GM12878 (cell line): ENCODE data around the gene FFAR4. TPM values are rescaled to one million over a fixed set of nuclear protein-coding genes. Genes with fewer than 3 reads are reported as not detected.

Experiments used
- ATAC-seq: fragments of 200-7000 bp; cut with Tn5 transposase; 3 replicates; pipeline ENCODE4 v1.9.1; 2020; ENCODE audit warnings: mild to moderate bottlenecking, moderate library complexity
- BruUV-seq: library from RNA; stranded (reverse); fragments of 400-500 nt; replicated peaks from 2 replicates; lab custom pipeline; 2021; lab: Mats Ljungman, UMichigan
- CTCF ChIA-PET: fragments of 300-600 bp; sonication (Branson Sonifier 250); formaldehyde crosslinking; extraction: SDS; loops from one replicate; lab custom pipeline; 2021; ENCODE audit warnings: inconsistent platforms; lab: Yijun Ruan, JAX
- POLR2A ChIA-PET: fragments of 350-600 bp; formaldehyde crosslinking; extraction: SDS; loops from one replicate; lab custom pipeline; 2021; ENCODE audit warnings: inconsistent platforms; lab: Charles Lee
- RAD21 ChIA-PET: fragments of 300-600 bp; sonication (Branson Sonifier 250); formaldehyde crosslinking; loops from one replicate; lab custom pipeline; 2023; ENCODE audit warnings: antibody characterized with exemption; ENCODE audit not compliant: unreplicated experiment; lab: Charles Lee
- SMC1A ChIA-PET: fragments of 300-600 bp; sonication (Branson Sonifier 250); formaldehyde crosslinking; loops from one replicate; lab custom pipeline; 2023; ENCODE audit not compliant: unreplicated experiment, uncharacterized antibody; lab: Charles Lee
- DNase-seq: peaks from one replicate; pipeline ENCODE4 v3.0.0-alpha.2; 2011; ENCODE audit warnings: low read depth, low spot score
- FAIRE-seq: peaks from 3 replicates; lab custom pipeline; 2011; peaks lifted over from hg19 to GRCh38; lab: Jason Lieb, UNC
- H2AFZ ChIP-seq: 2 replicates; pipeline ENCODE4 v1.6.0; 2011; ENCODE audit warnings: low read depth, low read length, control low read depth; ENCODE audit not compliant: control insufficient read depth
- H3K27ac ChIP-seq: 2 replicates; pipeline ENCODE4 v1.5.1; 2011; ENCODE audit warnings: control low read depth; ENCODE audit not compliant: control insufficient read depth, insufficient read depth
- H3K27me3 ChIP-seq, 2 experiments: replicated peaks in 1 of 2; 2 replicates each; pipeline versions ENCODE4 v1.6.0 to v1.6.1; 2011; ENCODE audit warnings: low read length in 1 of 2; ENCODE audit not compliant: control insufficient read depth in 2 of 2, insufficient read depth in 2 of 2
- H3K36me3 ChIP-seq, 2 experiments: 2 replicates each; pipeline ENCODE4 v1.5.1; 2011; ENCODE audit warnings: low read length in 1 of 2; ENCODE audit not compliant: control insufficient read depth in 2 of 2, insufficient read depth in 2 of 2
- H3K4me1 ChIP-seq: 2 replicates; pipeline ENCODE4 v1.6.1; 2011; ENCODE audit warnings: mild to moderate bottlenecking, low read length, moderate library complexity, mixed read lengths; ENCODE audit not compliant: control insufficient read depth, insufficient read depth
- H3K4me2 ChIP-seq: 2 replicates; pipeline ENCODE4 v1.6.0; 2011; ENCODE audit warnings: control low read depth; ENCODE audit not compliant: control insufficient read depth, insufficient read depth
- H3K4me3 ChIP-seq: fragments of 200-600 bp; sonication (generic); 2 replicates; pipeline ENCODE4 v1.5.1; 2016
- H3K79me2 ChIP-seq: 2 replicates; pipeline ENCODE4 v1.6.0; 2011; ENCODE audit warnings: low read length; ENCODE audit not compliant: control insufficient read depth, insufficient read depth
- H3K9ac ChIP-seq: 2 replicates; pipeline ENCODE4 v1.8.0; 2011; ENCODE audit warnings: low read length, control low read depth, mixed read lengths; ENCODE audit not compliant: control insufficient read depth, insufficient read depth
- H3K9me3 ChIP-seq: replicated peaks from 3 replicates; pipeline ENCODE4 v1.5.1; 2011; ENCODE audit warnings: mild to moderate bottlenecking, low read length; ENCODE audit not compliant: control insufficient read depth, insufficient read depth
- H4K20me1 ChIP-seq: 2 replicates; pipeline ENCODE4 v1.6.0; 2011; ENCODE audit not compliant: control insufficient read depth, insufficient read depth
- BHLHE40 ChIP-seq, 2 experiments: fragments of 450-650 bp in 1 of 2; IDR thresholded peaks; 2 replicates each; pipeline ENCODE4 v1.6.1; 2011 to 2017; ENCODE audit warnings: low read depth in 2 of 2, borderline replicate concordance in 1 of 2, improper control_type of control experiment in 1 of 2, low read length in 1 of 2, mild to moderate bottlenecking in 1 of 2
- HDAC6 ChIP-seq: fragments of 200-600 bp; sonication (generic); IDR thresholded peaks from one replicate; pipeline ENCODE4 v1.8.0; 2017; ENCODE audit warnings: antibody characterized with exemption; ENCODE audit not compliant: unreplicated experiment
- MEF2B ChIP-seq: fragments of 450-650 bp; IDR thresholded peaks from 2 replicates; pipeline ENCODE4 v1.6.1; 2018; ENCODE audit warnings: mild to moderate bottlenecking, moderate library complexity; ENCODE audit not compliant: partially characterized antibody, poor library complexity, severe bottlenecking
- NFYB ChIP-seq: IDR thresholded peaks from 2 replicates; pipeline ENCODE4 v1.6.1; 2011; ENCODE audit warnings: low read depth, mild to moderate bottlenecking, low read length, improper control_type of control experiment, moderate library complexity; ENCODE audit not compliant: insufficient read depth
- PML ChIP-seq: IDR thresholded peaks from 2 replicates; pipeline ENCODE4 v1.6.1; 2012; ENCODE audit warnings: low read length, inconsistent platforms
- POU2F2 ChIP-seq: IDR thresholded peaks from 3 replicates; pipeline ENCODE4 v1.6.1; 2011; ENCODE audit warnings: low read depth, mild to moderate bottlenecking, low read length, borderline replicate concordance
- SMARCA5 ChIP-seq: fragments of 450-650 bp; IDR thresholded peaks from 2 replicates; pipeline ENCODE4 v1.6.1; 2017; ENCODE audit warnings: mild to moderate bottlenecking
- WRNIP1 ChIP-seq: IDR thresholded peaks from 2 replicates; pipeline ENCODE4 v1.6.1; 2011; ENCODE audit warnings: low read depth, low read length, improper control_type of control experiment, borderline replicate concordance
- WGBS: methylation state at CpG from one replicate; pipeline ENCODE4 v1.1.6; 2016; ENCODE audit warnings: low lambda C conversion rate; ENCODE audit not compliant: insufficient replicate concordance, insufficient coverage; ENCODE audit errors: missing lambda C conversion rate; 5-methylcytosine and 5-hydroxymethylcytosine counted together
- in situ Hi-C: fragments of 300-500 bp; cut with MboI; formaldehyde crosslinking; loops from 9 replicates; pipeline ENCODE4 v1.14.3; 2018; ENCODE audit warnings: mixed read lengths
- intact Hi-C: fragments of 100-400 bp; cut with micrococcal nuclease; formaldehyde crosslinking; loops from one replicate; pipeline ENCODE4 v1.14.2; 2022; ENCODE audit not compliant: unreplicated experiment
- polyA plus RNA-seq, 11 experiments: library from polyadenylated mRNA; depleted of rRNA in 4 of 11; unstranded in 6 of 11; stranded (reverse) in 5 of 11; fragments of >200 nt; fragmentation: Nextera tagmentation in 4 of 11; fragmentation: Illumina TruSeq in 1 of 11; extraction: Ambion mirVana in 4 of 11; extraction: Trizol in 1 of 11; gene quantifications; 1 replicate in 1 of 11; 2 replicates in 10 of 11; pipeline versions ENCODE4 v1.2.1 to v1.2.3, GENCODE V29; 2011 to 2016; ENCODE audit warnings: inconsistent platforms in 2 of 11, missing spikeins in 2 of 11, low read depth in 1 of 11
- total RNA-seq, 4 experiments: library from RNA; depleted of rRNA in 3 of 4; stranded (reverse); fragments of >200 nt in 3 of 4; fragmentation: Illumina TruSeq in 1 of 4; extraction: Trizol in 1 of 4; gene quantifications; 2 replicates each; pipeline versions ENCODE4 v1.2.1 to v1.2.3, GENCODE V29; 2013 to 2021
- TF ChIP-seq, protein P1 (sequence below): fragments of 450-650 bp; IDR thresholded peaks from 2 replicates; pipeline ENCODE4 v1.6.1; 2018; ENCODE audit warnings: mild to moderate bottlenecking, low read depth, moderate library complexity; ENCODE audit not compliant: partially characterized antibody

Gene FFAR4
- total and polyA plus RNA-seq, 10 of the 15 experiments (the other 5 are each of a cell fraction or from before 2014, with no cell fraction given), result not detected

DNA sequence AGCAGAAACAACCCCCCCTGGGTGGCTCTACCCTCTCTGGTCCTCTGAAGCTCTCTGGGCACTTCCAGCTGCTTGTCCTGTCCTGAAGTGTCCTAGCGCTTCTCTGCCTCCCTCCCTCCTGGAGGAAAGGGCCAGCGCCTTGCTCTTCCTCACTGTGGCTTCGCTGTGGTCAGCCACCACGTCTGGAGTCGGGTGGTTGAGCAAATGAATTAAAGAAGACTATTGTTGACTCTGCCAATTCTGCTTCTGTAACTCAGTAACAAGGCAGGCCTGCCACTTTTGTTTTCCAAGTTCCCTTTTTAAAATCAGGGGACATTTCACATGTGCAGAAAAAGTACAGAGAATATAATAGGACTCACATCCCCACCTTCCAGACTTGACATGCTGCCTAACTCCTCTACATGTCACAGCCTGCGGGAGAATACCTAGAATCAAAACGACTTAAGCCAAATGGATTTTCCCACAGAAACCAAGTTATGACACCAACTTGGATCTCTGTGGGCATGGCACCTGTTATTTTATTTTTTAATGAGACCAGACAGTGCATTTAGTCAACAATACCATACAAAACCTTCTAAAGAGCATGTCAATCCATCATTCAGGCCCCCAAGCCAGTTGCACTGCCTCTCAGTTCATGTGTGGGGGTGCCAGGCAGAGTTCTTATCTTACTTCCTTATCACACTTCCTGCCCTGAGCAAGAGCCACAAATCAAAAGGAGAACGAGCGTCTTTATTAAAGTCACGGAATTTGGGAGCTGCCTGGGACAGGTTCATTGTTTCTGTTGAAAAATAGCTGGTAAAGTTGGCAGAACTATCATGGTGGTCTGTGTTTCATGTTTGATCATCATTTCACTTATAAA, 6.8 kb downstream of the FFAR4 start (continued):
- TF ChIP-seq, protein P1, sequence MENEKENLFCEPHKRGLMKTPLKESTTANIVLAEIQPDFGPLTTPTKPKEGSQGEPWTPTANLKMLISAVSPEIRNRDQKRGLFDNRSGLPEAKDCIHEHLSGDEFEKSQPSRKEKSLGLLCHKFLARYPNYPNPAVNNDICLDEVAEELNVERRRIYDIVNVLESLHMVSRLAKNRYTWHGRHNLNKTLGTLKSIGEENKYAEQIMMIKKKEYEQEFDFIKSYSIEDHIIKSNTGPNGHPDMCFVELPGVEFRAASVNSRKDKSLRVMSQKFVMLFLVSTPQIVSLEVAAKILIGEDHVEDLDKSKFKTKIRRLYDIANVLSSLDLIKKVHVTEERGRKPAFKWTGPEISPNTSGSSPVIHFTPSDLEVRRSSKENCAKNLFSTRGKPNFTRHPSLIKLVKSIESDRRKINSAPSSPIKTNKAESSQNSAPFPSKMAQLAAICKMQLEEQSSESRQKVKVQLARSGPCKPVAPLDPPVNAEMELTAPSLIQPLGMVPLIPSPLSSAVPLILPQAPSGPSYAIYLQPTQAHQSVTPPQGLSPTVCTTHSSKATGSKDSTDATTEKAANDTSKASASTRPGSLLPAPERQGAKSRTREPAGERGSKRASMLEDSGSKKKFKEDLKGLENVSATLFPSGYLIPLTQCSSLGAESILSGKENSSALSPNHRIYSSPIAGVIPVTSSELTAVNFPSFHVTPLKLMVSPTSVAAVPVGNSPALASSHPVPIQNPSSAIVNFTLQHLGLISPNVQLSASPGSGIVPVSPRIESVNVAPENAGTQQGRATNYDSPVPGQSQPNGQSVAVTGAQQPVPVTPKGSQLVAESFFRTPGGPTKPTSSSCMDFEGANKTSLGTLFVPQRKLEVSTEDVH, result no peak
- no peak for TF ChIP-seq MEF2B
- TF ChIP-seq PML, result no peak
- TF ChIP-seq NFYB, result no peak
- no peak for TF ChIP-seq SMARCA5
- no peak for TF ChIP-seq POU2F2
- no peak for TF ChIP-seq HDAC6
- TF ChIP-seq, all 136 proteins: peak for 0

DNA sequence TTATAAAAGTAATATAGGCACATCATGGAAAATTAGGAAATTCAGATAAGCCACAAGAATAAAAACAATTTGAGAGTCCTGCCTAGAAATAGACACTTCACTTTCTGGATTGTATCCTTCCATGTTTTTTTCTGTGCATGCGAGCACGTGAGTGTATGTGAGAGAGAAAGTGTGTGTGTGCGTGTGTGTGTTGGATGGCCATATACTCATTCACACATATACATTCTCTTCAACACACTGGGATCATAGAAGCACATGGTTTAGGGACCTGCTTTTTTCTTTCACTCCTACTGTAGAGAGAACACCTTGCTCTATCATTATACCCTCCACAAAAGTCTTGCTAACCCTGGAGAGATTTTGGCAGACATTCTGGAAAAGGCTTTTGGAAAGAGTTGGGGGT, 7.5 kb downstream of the FFAR4 start:
- Histone ChIP-seq H3K79me2 (no peaks in the 10 kb centered on the region), H3K4me2 (no peak overlapping the region), H3K36me3 (no peaks in the 10 kb centered on the region), H2AFZ (no peak overlapping the region), H3K27me3 (peaks cover 0 to 3% of the 10 kb centered on the region in 2 experiments; a peak in 2 of 4 replicates), H4K20me1 (no peaks in the 10 kb centered on the region), H3K9me3 (no peaks in the 10 kb centered on the region), H3K9ac (no peak overlapping the region), H3K4me3 (no peak overlapping the region), H3K4me1 (no peaks in the 10 kb centered on the region), H3K27ac (no peak overlapping the region)
- no peak for DNase-seq
- TF ChIP-seq WRNIP1, result no peak
- 0 out of 4 replicates have a peak, but pooled peaks of 1 of the 2 experiments have one; percentile 11 for TF ChIP-seq BHLHE40 (IDR thresholded peaks at IDR 0.05; ENCODE audit: borderline replicate concordance in 1 of 2, low read depth in 2 of 2, low read length in 1 of 2)
- ChIA-PET SMC1A (no interaction called here), RAD21 (no interaction called here), POLR2A (no interaction called here), CTCF (no interaction called here)
- ATAC-seq, result no peak
- FAIRE-seq, result no peak
- 62% methylated on average over 3 of the region's 3 CpGs for WGBS
- BruUV-seq, result no TSS peak
- intact Hi-C loops, result no loop called here
- in situ Hi-C loops, result no loop called here
